Skeletal muscle tissue (tissue), 4 donors: ENCODE data around the gene CCNYL1. TPM values are rescaled to one million over a fixed set of nuclear protein-coding genes. Genes with fewer than 3 reads are reported as not detected.
"Not testable (repeated sequence)": the region's sequence is repeated elsewhere in the genome, so short reads cannot be mapped to it uniquely, and the experiment has no call there.

ENCODE experiments used
- H3K27ac ChIP-seq: one replicate; pipeline ENCODE4 v1.7.0; 2013; ENCODE audit warnings: mild to moderate bottlenecking, low read depth, low read length, inconsistent platforms
- H3K27me3 ChIP-seq, 3 donors: one replicate each; pipeline ENCODE4 v1.7.0; 2013; ENCODE audit warnings: low read length in 3 of 3; ENCODE audit not compliant: control insufficient read depth in 3 of 3, insufficient read depth in 3 of 3
- H3K36me3 ChIP-seq, 3 donors: one replicate each; pipeline ENCODE4 v1.7.0; 2013; ENCODE audit warnings: low read length in 3 of 3; ENCODE audit not compliant: control insufficient read depth in 3 of 3, insufficient read depth in 3 of 3
- H3K4me1 ChIP-seq, 3 donors: one replicate each; pipeline ENCODE4 v1.7.0; 2013; ENCODE audit warnings: low read length in 3 of 3, mild to moderate bottlenecking in 3 of 3; ENCODE audit not compliant: control insufficient read depth in 3 of 3, insufficient read depth in 3 of 3
- H3K4me3 ChIP-seq, 3 donors: one replicate each; pipeline ENCODE4 v1.7.0; 2013; ENCODE audit warnings: low read length in 3 of 3
- H3K9ac ChIP-seq, 3 donors: one replicate each; pipeline ENCODE4 v1.7.0; 2013; ENCODE audit warnings: low read length in 3 of 3, mild to moderate bottlenecking in 3 of 3, moderate library complexity in 2 of 3, low read depth in 1 of 3
- H3K9me3 ChIP-seq, 3 donors: one replicate each; pipeline ENCODE4 v1.7.0; 2013; ENCODE audit warnings: low read length in 3 of 3; ENCODE audit not compliant: control insufficient read depth in 3 of 3
- total RNA-seq: library from RNA; depleted of rRNA; stranded (reverse); fragments of >200 nt; gene quantifications from one replicate; pipeline ENCODE4 v1.2.3, GENCODE V29; 2014
- donor health status: Osteomylitis.

CCNYL1 gene
- total RNA-seq, 1 donor from 2014 or later: 6.3 TPM

DNA sequence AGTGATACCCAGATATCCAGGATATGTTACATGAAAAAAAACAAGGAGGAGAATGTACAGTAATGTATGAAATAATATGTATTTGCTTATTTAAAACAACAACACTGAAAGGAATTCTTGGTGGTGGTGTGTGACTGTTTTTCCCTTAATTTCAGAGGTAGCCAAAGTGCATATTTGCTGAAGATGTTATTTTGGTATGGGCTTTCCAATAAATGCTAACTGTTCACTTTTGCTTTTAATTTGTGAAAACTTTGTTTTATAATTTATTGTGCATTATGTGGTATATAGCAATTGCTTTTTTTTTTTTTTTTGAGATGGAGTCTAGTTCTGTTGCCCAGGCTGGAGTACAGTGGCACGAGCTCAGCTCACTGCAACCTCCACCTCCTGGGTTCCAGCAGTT, 7.6 kb downstream of the CCNYL1 start:
- Histone ChIP-seq H3K4me3 (no peak overlapping the region), H3K9me3 (no peaks in the 10 kb centered on the region), H3K27ac (no peak overlapping the region), H3K4me1 (no peaks in the 10 kb centered on the region), H3K36me3 (no peaks in the 10 kb centered on the region), H3K9ac (no peak overlapping the region), H3K27me3 (no peaks in the 10 kb centered on the region)

- H3K4me3 ChIP-seq, H3K4me1 ChIP-seq, H3K27ac ChIP-seq, H3K9me3 ChIP-seq, H3K36me3 ChIP-seq, H3K27me3 ChIP-seq, H3K9ac ChIP-seq: not testable (repeated sequence)
These were observed 8.2 kb downstream of the CCNYL1 start for GRCh38 chr2:207719655-207720054.

GRCh38 chr2:207720517-207721187, 9.2 kb downstream of the CCNYL1 start:
- Histone ChIP-seq H3K4me1 (no peaks in the 10 kb centered on the region), H3K36me3 (no peaks in the 10 kb centered on the region), H3K9ac (no peak overlapping the region), H3K27me3 (no peaks in the 10 kb centered on the region), H3K9me3 (no peaks in the 10 kb centered on the region), H3K27ac (no peak overlapping the region), H3K4me3 (no peak overlapping the region)

DNA sequence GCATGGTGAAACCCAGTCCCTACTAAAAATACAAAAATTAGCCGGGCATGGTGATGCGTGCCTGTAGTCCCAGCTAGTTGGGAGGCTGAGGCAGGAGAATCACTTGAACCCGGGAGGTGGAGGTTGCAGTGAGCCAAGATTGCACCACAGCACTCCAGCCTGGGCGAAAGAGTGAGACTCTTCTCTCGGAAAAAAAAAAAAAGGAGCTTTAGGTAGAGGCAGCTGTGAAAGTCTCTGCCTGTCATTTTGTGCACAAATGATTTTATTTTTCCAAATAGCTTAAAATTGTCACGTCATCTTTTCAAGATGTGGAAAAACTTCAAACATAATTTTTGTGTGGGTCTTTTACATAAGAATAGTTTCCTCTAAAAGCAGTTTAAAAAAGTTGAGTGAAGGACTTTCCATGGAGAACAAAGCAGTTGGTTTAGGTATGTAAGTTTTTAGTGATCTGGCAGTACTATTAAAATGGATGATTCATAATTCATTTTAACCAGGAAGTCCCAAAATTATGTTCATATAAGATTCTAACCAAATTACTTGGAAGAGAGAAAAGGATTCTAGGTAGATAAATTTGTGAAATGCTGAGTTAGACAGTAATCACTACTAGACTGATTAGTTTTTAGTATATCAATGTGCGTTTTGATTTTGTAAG, 11.5 kb downstream of the CCNYL1 start:
- no peaks in the 10 kb centered on the region for H3K4me1 ChIP-seq
- H3K27ac ChIP-seq: no peak overlapping the region
- no peaks in the 10 kb centered on the region for H3K36me3 ChIP-seq
- H3K4me3 ChIP-seq: no peak overlapping the region
- no peak overlapping the region for H3K9ac ChIP-seq
- H3K9me3 ChIP-seq: no peaks in the 10 kb centered on the region
- H3K27me3 ChIP-seq: no peaks in the 10 kb centered on the region

- H3K4me1 ChIP-seq, H3K9ac ChIP-seq, H3K36me3 ChIP-seq: not testable (repeated sequence)
These were observed 12.0 kb downstream of the CCNYL1 start for GRCh38 chr2:207723425-207723787.

GRCh38 chr2:207724113-207724512, 12.7 kb downstream of the CCNYL1 start:
- H3K36me3 ChIP-seq: no peaks in the 10 kb centered on the region
- no peak overlapping the region for H3K9ac ChIP-seq
- no peaks in the 10 kb centered on the region for H3K27me3 ChIP-seq
- no peaks in the 10 kb centered on the region for H3K4me1 ChIP-seq
- H3K9me3 ChIP-seq: no peaks in the 10 kb centered on the region
- no peak overlapping the region for H3K27ac ChIP-seq
- no peak overlapping the region for H3K4me3 ChIP-seq

More at GRCh38 chr2:207723425-207723787, 12.0 kb downstream of the CCNYL1 start:
- not testable (repeated sequence) for H3K9me3 ChIP-seq, H3K27ac ChIP-seq, H3K27me3 ChIP-seq, H3K4me3 ChIP-seq

DNA sequence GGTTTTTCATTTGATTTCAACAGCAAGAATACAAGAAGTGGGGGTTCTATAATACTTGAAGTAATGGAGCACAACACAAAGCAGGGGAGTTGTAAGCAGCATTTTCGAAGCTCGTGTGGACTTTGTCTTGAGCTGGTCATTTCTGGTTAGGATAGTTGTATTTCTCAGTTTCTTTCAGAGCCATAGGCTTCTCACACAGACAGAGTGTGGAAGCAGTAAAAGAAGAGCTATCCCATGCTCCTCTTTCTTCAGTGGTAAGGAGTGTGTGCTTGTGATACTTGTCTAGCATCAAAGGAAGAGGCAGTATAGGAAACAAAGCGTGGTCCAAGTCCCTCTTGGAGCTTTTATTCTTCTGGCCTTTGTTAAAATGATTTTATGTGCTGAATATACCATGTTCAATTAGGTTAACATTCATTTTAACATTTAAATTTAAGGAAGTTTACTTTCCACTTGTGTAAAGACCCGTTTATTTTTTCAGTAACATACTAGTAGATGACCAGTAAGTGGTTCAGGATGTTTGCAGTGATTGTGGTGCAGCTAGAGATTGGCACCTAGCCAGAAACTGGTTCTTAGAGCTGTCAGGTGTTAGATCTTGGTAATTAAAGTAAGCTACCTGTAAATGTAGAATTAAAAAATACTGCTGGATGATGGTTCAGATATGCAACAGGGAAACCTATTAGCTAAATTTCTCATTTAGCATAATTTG, 14.6 kb downstream of the CCNYL1 start:
- no peaks in the 10 kb centered on the region for H3K9me3 ChIP-seq
- no peak overlapping the region for H3K4me3 ChIP-seq
- H3K27me3 ChIP-seq: no peaks in the 10 kb centered on the region
- H3K27ac ChIP-seq: no peak overlapping the region
- H3K36me3 ChIP-seq: peaks cover 0 to 2% (median 0%) of the 10 kb centered on the region in 3 donors
- no peak overlapping the region for H3K9ac ChIP-seq
- no peaks in the 10 kb centered on the region for H3K4me1 ChIP-seq

DNA sequence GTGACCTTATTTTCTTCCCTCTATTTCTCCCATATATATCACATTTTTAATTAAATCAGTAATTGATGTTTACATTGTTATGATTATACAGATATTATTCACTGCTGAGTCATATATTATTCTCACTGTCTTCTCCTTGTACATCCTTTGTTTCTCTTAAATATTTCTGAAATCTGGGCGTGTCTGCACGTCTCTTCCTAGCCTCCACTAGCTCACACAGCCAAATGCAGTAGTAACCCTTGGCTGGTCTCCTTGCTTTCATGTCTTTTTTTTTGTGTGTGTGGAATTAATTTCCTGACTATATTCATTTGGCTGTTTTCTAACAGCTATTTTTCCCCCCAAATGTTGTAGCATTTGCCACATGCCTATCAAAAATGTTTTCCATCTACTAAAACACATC, 15.8 kb downstream of the CCNYL1 start:
- Histone ChIP-seq H3K27me3 (no peaks in the 10 kb centered on the region), H3K9me3 (no peaks in the 10 kb centered on the region), H3K4me1 (no peaks in the 10 kb centered on the region), H3K4me3 (no peak overlapping the region), H3K36me3 (peaks cover 0 to 2% (median 0%) of the 10 kb centered on the region in 3 donors), H3K27ac (no peak overlapping the region), H3K9ac (no peak overlapping the region)

DNA sequence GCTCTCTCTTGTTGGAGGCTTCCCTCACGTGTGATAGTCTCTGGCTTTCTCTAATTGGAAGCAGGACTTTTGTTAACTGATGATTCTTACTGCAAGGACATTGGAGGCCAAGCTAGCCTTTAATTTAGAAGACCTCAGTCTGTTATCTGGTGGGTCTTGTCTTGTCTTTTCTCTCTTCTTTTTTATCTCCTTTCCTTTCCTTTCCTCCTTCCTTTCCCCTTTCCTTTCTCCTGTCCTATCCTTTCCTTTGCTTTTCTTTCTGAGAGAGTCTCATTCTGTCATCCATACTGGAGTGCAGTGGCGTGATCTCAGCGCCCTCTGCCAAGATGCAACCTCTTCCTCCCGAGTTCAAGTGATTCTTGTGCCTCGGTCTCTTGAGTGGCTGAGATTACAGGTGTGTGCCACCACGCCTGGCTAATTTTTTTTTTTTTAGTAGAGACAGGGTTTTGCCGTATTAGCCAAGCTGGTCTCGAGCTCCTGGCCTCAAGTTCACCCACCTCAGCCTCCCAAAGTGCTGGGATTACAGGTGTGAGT, 18.1 kb downstream of the CCNYL1 start:
- Histone ChIP-seq H3K27me3 (no peaks in the 10 kb centered on the region), H3K4me3 (no peak overlapping the region), H3K36me3 (peaks cover 0 to 2% (median 0%) of the 10 kb centered on the region in 3 donors), H3K9me3 (no peaks in the 10 kb centered on the region), H3K9ac (no peak overlapping the region), H3K4me1 (no peaks in the 10 kb centered on the region), H3K27ac (no peak overlapping the region)

- Histone ChIP-seq H3K4me1 (no peaks in the 10 kb centered on the region), H3K27ac (no peak overlapping the region), H3K27me3 (no peaks in the 10 kb centered on the region), H3K9me3 (no peaks in the 10 kb centered on the region), H3K36me3 (peaks cover 0 to 2% (median 0%) of the 10 kb centered on the region in 3 donors), H3K9ac (no peak overlapping the region), H3K4me3 (no peak overlapping the region)
These were observed 19.7 kb downstream of the CCNYL1 start for GRCh38 chr2:207731138-207731537.
